ENCODE data around the gene STAC3.

Gene STAC3

DNA sequence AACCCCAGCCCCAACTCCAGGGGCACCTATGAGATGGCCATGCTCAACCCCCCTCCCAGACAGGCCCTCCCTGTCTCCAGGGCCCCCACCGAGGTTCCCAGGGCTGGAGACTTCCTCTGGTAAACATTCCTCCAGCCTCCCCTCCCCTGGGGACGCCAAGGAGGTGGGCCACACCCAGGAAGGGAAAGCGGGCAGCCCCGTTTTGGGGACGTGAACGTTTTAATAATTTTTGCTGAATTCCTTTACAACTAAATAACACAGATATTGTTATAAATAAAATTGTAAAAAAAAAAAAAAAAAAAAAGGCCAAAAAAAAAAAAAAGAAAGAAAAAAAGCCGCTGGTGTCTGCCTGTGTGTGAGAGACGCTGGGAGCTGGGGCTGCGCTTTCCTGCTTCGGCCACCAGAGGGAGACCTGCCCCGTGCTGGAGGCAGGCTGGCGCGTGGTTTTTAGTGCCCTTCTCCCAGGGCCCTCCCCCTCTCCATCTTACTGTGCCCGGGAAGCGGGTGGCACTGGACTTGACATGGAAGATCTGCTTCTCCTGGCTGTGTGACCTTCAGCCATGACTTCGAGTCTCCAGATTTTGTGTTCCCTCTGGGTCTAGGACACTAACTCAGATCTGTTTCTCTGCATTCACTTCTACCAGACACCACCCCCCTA is 37.8 kb downstream of the STAC3 start:
- Histone ChIP-seq H3K4me3 (peak overlapping the region; percentile 33), H3K27ac (0 out of 2 replicates have a peak overlapping the region, but pooled peaks have one; percentile 42)
- no peak for DNase-seq (ENCODE audit: low read depth, low spot score)

GRCh38 chr12:57212701-57213057 is 38.3 kb downstream of the STAC3 start:
- Histone ChIP-seq H3K9me3 (ENCODE audit: low read depth, low read length) (no peaks in the 10 kb centered on the region), H3K36me3 (ENCODE audit: insufficient read depth, low read length) (peaks cover 6% of the 10 kb centered on the region; the same call in 1 of the 2 replicates), H3K27ac (0 out of 2 replicates have a peak overlapping the region, but pooled peaks have one; percentile 42), H3K4me3 (no peak overlapping the region), H3K9ac (ENCODE audit: insufficient read length) (no peak overlapping the region)
- no peak for DNase-seq (ENCODE audit: low read depth, low spot score)
- TF ChIP-seq POLR2AphosphoS5 (IDR thresholded peaks at IDR 0.05; ENCODE audit: borderline replicate concordance, low read depth, low read length) = no peak
- no peak for TF ChIP-seq FOXP2 (optimal IDR thresholded peaks at IDR 0.05; ENCODE audit: control extremely low read depth, extremely low read length, insufficient read depth)
- no peak for TF ChIP-seq EZH2 (IDR thresholded peaks at IDR 0.05)

More for the DNA sequence above, 37.8 kb downstream of the STAC3 start:
- Histone ChIP-seq H3K9ac (ENCODE audit: insufficient read length) (no peak overlapping the region), H3K36me3 (ENCODE audit: insufficient read depth, low read length) (peaks cover 6% of the 10 kb centered on the region; the same call in 1 of the 2 replicates), H3K9me3 (ENCODE audit: low read depth, low read length) (no peaks in the 10 kb centered on the region)
- TF ChIP-seq EZH2 (IDR thresholded peaks at IDR 0.05) (no peak), FOXP2 (optimal IDR thresholded peaks at IDR 0.05; ENCODE audit: control extremely low read depth, extremely low read length, insufficient read depth) (no peak), POLR2AphosphoS5 (IDR thresholded peaks at IDR 0.05; ENCODE audit: borderline replicate concordance, low read depth, low read length) (no peak)

GRCh38 chr12:57211791-57212700 is 38.9 kb downstream of the STAC3 start:
- Histone ChIP-seq H3K4me3 (no peak overlapping the region), H3K36me3 (ENCODE audit: insufficient read depth, low read length) (peaks cover 6% of the 10 kb centered on the region; the same call in 1 of the 2 replicates), H3K9ac (ENCODE audit: insufficient read length) (no peak overlapping the region), H3K27ac (no peak overlapping the region), H3K9me3 (ENCODE audit: low read depth, low read length) (no peaks in the 10 kb centered on the region)
- TF ChIP-seq FOXP2 (optimal IDR thresholded peaks at IDR 0.05; ENCODE audit: control extremely low read depth, extremely low read length, insufficient read depth) (no peak), POLR2AphosphoS5 (IDR thresholded peaks at IDR 0.05; ENCODE audit: borderline replicate concordance, low read depth, low read length) (no peak), EZH2 (IDR thresholded peaks at IDR 0.05) (no peak)
- DNase-seq (ENCODE audit: low read depth, low spot score) = no peak

- Histone ChIP-seq H3K4me3 (no peak overlapping the region), H3K9ac (ENCODE audit: insufficient read length) (no peak overlapping the region), H3K36me3 (ENCODE audit: insufficient read depth, low read length) (peaks cover 6% of the 10 kb centered on the region; the same call in 1 of the 2 replicates), H3K27ac (no peak overlapping the region), H3K9me3 (ENCODE audit: low read depth, low read length) (no peaks in the 10 kb centered on the region)
- DNase-seq (ENCODE audit: low read depth, low spot score) = no peak
- TF ChIP-seq POLR2AphosphoS5 (IDR thresholded peaks at IDR 0.05; ENCODE audit: borderline replicate concordance, low read depth, low read length) (no peak), FOXP2 (optimal IDR thresholded peaks at IDR 0.05; ENCODE audit: control extremely low read depth, extremely low read length, insufficient read depth) (no peak), EZH2 (IDR thresholded peaks at IDR 0.05) (no peak)
Observed at GRCh38 chr12:57210926-57211692, 39.9 kb downstream of the STAC3 start.

DNA sequence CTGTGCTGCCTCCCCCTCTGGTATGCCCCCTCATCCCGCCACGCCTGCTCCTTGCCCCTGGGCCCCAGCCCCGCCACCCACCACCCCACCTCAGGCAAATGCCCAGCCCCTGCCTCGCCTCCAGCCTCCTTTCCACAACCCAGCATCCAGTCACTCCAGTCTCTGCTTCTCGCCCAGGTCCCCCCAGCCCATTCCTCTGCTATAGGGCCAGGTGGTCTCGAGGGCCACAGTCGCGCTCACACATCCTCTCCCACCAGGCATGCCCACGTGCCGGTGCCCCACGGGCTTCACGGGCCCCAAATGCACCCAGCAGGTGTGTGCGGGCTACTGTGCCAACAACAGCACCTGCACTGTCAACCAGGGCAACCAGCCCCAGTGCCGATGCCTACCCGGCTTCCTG is 40.5 kb downstream of the STAC3 start:
- Histone ChIP-seq H3K27ac (no peak overlapping the region), H3K9ac (ENCODE audit: insufficient read length) (no peak overlapping the region), H3K9me3 (ENCODE audit: low read depth, low read length) (no peaks in the 10 kb centered on the region), H3K36me3 (ENCODE audit: insufficient read depth, low read length) (peaks cover 6% of the 10 kb centered on the region; the same call in 1 of the 2 replicates), H3K4me3 (no peak overlapping the region)
- DNase-seq (ENCODE audit: low read depth, low spot score) = no peak
- no peak for TF ChIP-seq FOXP2 (optimal IDR thresholded peaks at IDR 0.05; ENCODE audit: control extremely low read depth, extremely low read length, insufficient read depth)
- TF ChIP-seq POLR2AphosphoS5 (IDR thresholded peaks at IDR 0.05; ENCODE audit: borderline replicate concordance, low read depth, low read length) = no peak
- TF ChIP-seq EZH2 (IDR thresholded peaks at IDR 0.05) = no peak

- Histone ChIP-seq H3K9ac (ENCODE audit: insufficient read length) (no peak overlapping the region), H3K27ac (no peak overlapping the region), H3K36me3 (ENCODE audit: insufficient read depth, low read length) (peaks cover 6% of the 10 kb centered on the region; the same call in 1 of the 2 replicates), H3K4me3 (no peak overlapping the region), H3K9me3 (ENCODE audit: low read depth, low read length) (no peaks in the 10 kb centered on the region)
- TF ChIP-seq POLR2AphosphoS5 (IDR thresholded peaks at IDR 0.05; ENCODE audit: borderline replicate concordance, low read depth, low read length) (no peak), FOXP2 (optimal IDR thresholded peaks at IDR 0.05; ENCODE audit: control extremely low read depth, extremely low read length, insufficient read depth) (no peak), EZH2 (IDR thresholded peaks at IDR 0.05) (no peak)
- DNase-seq (ENCODE audit: low read depth, low spot score) = no peak
Observed at GRCh38 chr12:57209916-57210315, 41.1 kb downstream of the STAC3 start.

- Histone ChIP-seq H3K27ac (no peak overlapping the region), H3K9ac (ENCODE audit: insufficient read length) (no peak overlapping the region), H3K4me3 (no peak overlapping the region), H3K9me3 (ENCODE audit: low read depth, low read length) (no peaks in the 10 kb centered on the region), H3K36me3 (ENCODE audit: insufficient read depth, low read length) (peaks cover 10% of the 10 kb centered on the region; the same call in 1 of the 2 replicates)
- TF ChIP-seq POLR2AphosphoS5 (IDR thresholded peaks at IDR 0.05; ENCODE audit: borderline replicate concordance, low read depth, low read length) (no peak), FOXP2 (optimal IDR thresholded peaks at IDR 0.05; ENCODE audit: control extremely low read depth, extremely low read length, insufficient read depth) (no peak), EZH2 (IDR thresholded peaks at IDR 0.05) (no peak)
- no peak for DNase-seq (ENCODE audit: low read depth, low spot score)
Observed at GRCh38 chr12:57208631-57209282, 42.2 kb downstream of the STAC3 start.

All from SK-N-MC (cell line).